ENCODE measurements around the gene AKR1B15. TPM values are rescaled to one million over a fixed set of nuclear protein-coding genes. Genes with fewer than 3 reads are reported as not detected.

Gene AKR1B15
- total and polyA plus RNA-seq, 2 donors (not counting 3 experiments of a cell fraction or from before 2014, with no cell fraction given): not detected

- dilution Hi-C loops (cut with MboI; ENCODE audit: extremely low pct_ligation_motif_present, low sequenced_read_pairs): no loop called here
- FAIRE-seq (no peak), DNase-seq (ENCODE audit: low read depth, low spot score) (no peak)
- intact Hi-C loops (cut with micrococcal nuclease): no loop called here
- Histone ChIP-seq H3K36me3 (ENCODE audit: control insufficient read depth in 2 of 2, extremely low read depth in 1 of 2, insufficient read depth in 2 of 2, low read length in 2 of 2) (no peaks in the 10 kb centered on the region), H3K4me2 (ENCODE audit: insufficient read depth, low read length) (no peak overlapping the region), H3K9me1 (replicated peaks; ENCODE audit: control insufficient read depth, extremely low read depth, insufficient read depth, low read length) (no peaks in the 10 kb centered on the region), H3K27ac (ENCODE audit: insufficient read depth, low read depth, low read length) (no peak overlapping the region), H3K27me3 (ENCODE audit: control insufficient read depth in 2 of 2, insufficient read depth in 2 of 2, low read length in 2 of 2) (peaks cover 17 to 21% of the 10 kb centered on the region in 2 experiments), H2AFZ (ENCODE audit: low read depth, low read length) (no peak overlapping the region), H3K9me3 (replicated peaks; ENCODE audit: control insufficient read depth, insufficient read depth, low read length) (no peaks in the 10 kb centered on the region), H4K20me1 (replicated peaks; ENCODE audit: control insufficient read depth, extremely low read depth, insufficient read depth, low read length) (no peaks in the 10 kb centered on the region), H3K4me3 (replicated peaks in 1 of 3; ENCODE audit: insufficient read depth in 1 of 3, low read depth in 1 of 3, low read length in 3 of 3) (no peak overlapping the region), H3K4me1 (ENCODE audit: control insufficient read depth, extremely low read depth, insufficient read depth, low read length) (peaks cover 7% of the 10 kb centered on the region), H3K9ac (replicated peaks; ENCODE audit: extremely low read depth, insufficient read depth, low read length) (no peak overlapping the region), H3K79me2 (ENCODE audit: control insufficient read depth, insufficient read depth, low read length) (no peaks in the 10 kb centered on the region)
- CTCF ChIA-PET: interaction anchor here (5.4 kb wide), 1 partner anchor 112 kb away, joined by 115 read pairs; no protein-coding TSS in a partner anchor
- no TSS peak for BruUV-seq (replicated peaks)
- TF ChIP-seq FOS (IDR thresholded peaks at IDR 0.05; ENCODE audit: borderline replicate concordance, insufficient read depth, low read length) (no peak), MYC (IDR thresholded peaks at IDR 0.05; ENCODE audit: low read depth, low read length) (no peak), JUN (IDR thresholded peaks at IDR 0.05; ENCODE audit: borderline replicate concordance, insufficient read depth, insufficient read length, low read depth) (no peak), MAX (IDR thresholded peaks at IDR 0.05; ENCODE audit: insufficient read depth, insufficient read length) (no peak), EZH2 (IDR thresholded peaks at IDR 0.05; ENCODE audit: borderline replicate concordance, low read depth, low read length, severe bottlenecking) (no peak), POLR2AphosphoS5 (IDR thresholded peaks at IDR 0.05; ENCODE audit: insufficient read depth, low read depth, low read length) (no peak), CTCF (IDR thresholded peaks at IDR 0.05; ENCODE audit: extremely low read depth in 1 of 2, insufficient read depth in 1 of 2, low read depth in 1 of 2, low read length in 2 of 2) (no peak)
- POLR2A ChIA-PET: no interaction called here
Measured at GRCh38 chr7:134545380-134545779, 3.5 kb upstream of the AKR1B15 start.
